CD4-positive, alpha-beta T cell (primary cell): ENCODE measurements around the gene CLDN1. TPM values are rescaled to one million over a fixed set of nuclear protein-coding genes. Genes with fewer than 3 reads are reported as not detected.

Source experiments
- ATAC-seq: fragments of 200-7000 bp; cut with Tn5 transposase; one replicate; pipeline ENCODE4 v1.10.0; 2022; ENCODE audit warnings: mild to moderate bottlenecking; ENCODE audit not compliant: poor library complexity
- CTCF ChIA-PET: fragments of 350-600 bp; sonication (Branson Sonifier 250); formaldehyde crosslinking; loops from one replicate; lab custom pipeline; 2021; ENCODE audit warnings: antibody characterized with exemption, inconsistent platforms; lab: Charles Lee
- POLR2A ChIA-PET: fragments of 350-600 bp; sonication (Branson Sonifier 250); formaldehyde crosslinking; loops from one replicate; lab custom pipeline; 2021; ENCODE audit warnings: antibody characterized with exemption, inconsistent platforms; lab: Charles Lee
- DNase-seq, 14 experiments: peaks; one replicate each; pipeline ENCODE4 v3.0.0-alpha.2; 2013 to 2020; ENCODE audit warnings: mixed read lengths in 2 of 14
- H3K27ac ChIP-seq, 2 donors: one replicate each; pipeline versions ENCODE4 v1.5.1 to v1.7.0; 2013; ENCODE audit warnings: low read length in 2 of 2, low read depth in 1 of 2, mild to moderate bottlenecking in 1 of 2
- H3K27me3 ChIP-seq, 2 experiments: 1 replicate in 1 of 2; 2 replicates in 1 of 2; pipeline versions ENCODE4 v1.6.1 to v1.7.0; 2013; ENCODE audit warnings: low read length in 2 of 2, control low read depth in 1 of 2, mild to moderate bottlenecking in 1 of 2, moderate library complexity in 1 of 2; ENCODE audit not compliant: insufficient read depth in 2 of 2, control insufficient read depth in 1 of 2
- H3K36me3 ChIP-seq: one replicate; pipeline ENCODE4 v1.6.1; 2013; ENCODE audit warnings: low read length, control low read depth; ENCODE audit not compliant: insufficient read depth
- H3K4me1 ChIP-seq: one replicate; pipeline ENCODE4 v1.6.1; 2013; ENCODE audit warnings: low read length, control low read depth; ENCODE audit not compliant: insufficient read depth
- H3K4me3 ChIP-seq: one replicate; pipeline ENCODE4 v1.5.1; 2013; ENCODE audit warnings: mild to moderate bottlenecking, low read length, moderate library complexity
- H3K9me3 ChIP-seq, 2 experiments: 1 replicate in 1 of 2; 2 replicates in 1 of 2; pipeline versions ENCODE4 v1.6.1 to v1.7.0; 2013; ENCODE audit warnings: low read length in 2 of 2, mild to moderate bottlenecking in 2 of 2, control low read depth in 1 of 2, moderate library complexity in 1 of 2; ENCODE audit not compliant: control insufficient read depth in 1 of 2, insufficient read depth in 1 of 2
- H3K27ac Mint-ChIP-seq: one replicate; pipeline ENCODE4 v1.8.0; 2020; ENCODE audit warnings: mixed read lengths
- H3K27me3 Mint-ChIP-seq: one replicate; pipeline ENCODE4 v1.8.0; 2021; ENCODE audit warnings: mixed read lengths
- H3K36me3 Mint-ChIP-seq: one replicate; pipeline ENCODE4 v1.8.0; 2021; ENCODE audit warnings: low read depth, mixed read lengths
- H3K4me1 Mint-ChIP-seq: one replicate; pipeline ENCODE4 v1.8.0; 2021; ENCODE audit warnings: low read depth, mixed read lengths
- H3K4me3 Mint-ChIP-seq: one replicate; pipeline ENCODE4 v1.8.0; 2020; ENCODE audit warnings: mild to moderate bottlenecking, mixed read lengths
- H3K9me3 Mint-ChIP-seq: one replicate; pipeline ENCODE4 v1.8.0; 2020; ENCODE audit warnings: mixed read lengths
- intact Hi-C, 2 experiments: fragments of 100-400 bp; cut with DNase I in 1 of 2; cut with micrococcal nuclease in 1 of 2; formaldehyde crosslinking; loops; one replicate each; pipeline versions ENCODE4 v1.15.1 to v1.9.0; 2023 to 2025; cut with DNase I, micrococcal nuclease
- total RNA-seq, 174 experiments: library from RNA in 2 of 174; stranded (reverse) in 2 of 174; gene quantifications; one replicate each; pipeline ENCODE4 v1.2.3 and lab custom pipeline; 2021 to 2026
- TF ChIP-seq, protein P1 (sequence below): fragments of 200-600 bp; IDR thresholded peaks from one replicate; pipeline ENCODE4 v1.8.0; 2022; ENCODE audit warnings: antibody characterized with exemption, mild to moderate bottlenecking

Gene CLDN1
- total RNA-seq, 2 experiments from 2014 or later: 0.80 to 0.95 TPM

DNA sequence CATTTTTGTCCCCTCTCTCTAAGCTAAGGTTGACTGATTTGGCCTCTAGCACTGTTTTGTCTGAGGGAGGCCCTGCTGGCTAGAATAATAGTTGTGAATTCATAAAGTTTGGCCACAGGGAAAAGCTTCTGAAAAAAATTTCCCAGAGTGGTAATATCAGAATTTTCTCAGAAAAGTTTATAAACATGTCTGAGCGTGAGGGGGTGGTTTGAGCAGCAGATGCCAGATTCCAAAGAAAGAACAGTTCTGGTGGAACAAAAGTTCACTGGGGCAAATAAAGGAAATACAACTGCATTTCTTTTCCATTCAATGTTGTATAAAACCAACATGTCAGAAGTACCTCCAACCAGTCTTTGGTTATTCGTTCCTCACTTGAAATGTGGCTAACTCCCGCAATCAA, 61.2 kb downstream of the CLDN1 start:
- no peaks in the 10 kb centered on the region for H3K36me3 Mint-ChIP-seq
- H3K27ac Mint-ChIP-seq: no peak overlapping the region
- intact Hi-C loops: no loop called here

DNA sequence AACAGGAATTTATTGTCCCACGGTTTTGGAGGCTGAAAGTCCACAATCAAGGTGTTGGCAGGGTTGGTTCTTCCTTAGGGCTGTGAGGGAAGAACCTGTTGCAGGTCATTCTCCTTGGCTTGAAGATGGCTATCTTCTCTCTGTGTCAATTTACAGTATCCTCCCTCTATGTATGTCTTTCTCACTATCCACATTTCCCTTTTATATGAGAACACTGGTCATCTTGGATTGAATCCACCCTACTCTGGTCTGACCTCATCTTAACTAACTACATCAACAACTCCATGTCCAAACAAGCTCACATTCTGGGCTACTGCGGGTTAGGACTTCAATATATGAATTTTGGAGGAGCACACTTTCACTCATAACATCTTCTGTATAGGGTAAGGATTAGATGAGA, 61.9 kb downstream of the CLDN1 start:
- TF ChIP-seq, protein P1, sequence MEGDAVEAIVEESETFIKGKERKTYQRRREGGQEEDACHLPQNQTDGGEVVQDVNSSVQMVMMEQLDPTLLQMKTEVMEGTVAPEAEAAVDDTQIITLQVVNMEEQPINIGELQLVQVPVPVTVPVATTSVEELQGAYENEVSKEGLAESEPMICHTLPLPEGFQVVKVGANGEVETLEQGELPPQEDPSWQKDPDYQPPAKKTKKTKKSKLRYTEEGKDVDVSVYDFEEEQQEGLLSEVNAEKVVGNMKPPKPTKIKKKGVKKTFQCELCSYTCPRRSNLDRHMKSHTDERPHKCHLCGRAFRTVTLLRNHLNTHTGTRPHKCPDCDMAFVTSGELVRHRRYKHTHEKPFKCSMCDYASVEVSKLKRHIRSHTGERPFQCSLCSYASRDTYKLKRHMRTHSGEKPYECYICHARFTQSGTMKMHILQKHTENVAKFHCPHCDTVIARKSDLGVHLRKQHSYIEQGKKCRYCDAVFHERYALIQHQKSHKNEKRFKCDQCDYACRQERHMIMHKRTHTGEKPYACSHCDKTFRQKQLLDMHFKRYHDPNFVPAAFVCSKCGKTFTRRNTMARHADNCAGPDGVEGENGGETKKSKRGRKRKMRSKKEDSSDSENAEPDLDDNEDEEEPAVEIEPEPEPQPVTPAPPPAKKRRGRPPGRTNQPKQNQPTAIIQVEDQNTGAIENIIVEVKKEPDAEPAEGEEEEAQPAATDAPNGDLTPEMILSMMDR: no peak
- Histone ChIP-seq H3K4me1 (no peaks in the 10 kb centered on the region), H3K27ac (no peak overlapping the region), H3K27me3 (peaks cover 0 to 1% of the 10 kb centered on the region in 2 experiments), H3K9me3 (no peaks in the 10 kb centered on the region), H3K36me3 (no peaks in the 10 kb centered on the region), H3K4me3 (no peak overlapping the region)
- intact Hi-C loops: no loop called here
- H3K9me3 Mint-ChIP-seq: no peaks in the 10 kb centered on the region
- H3K36me3 Mint-ChIP-seq: no peaks in the 10 kb centered on the region
- ChIA-PET CTCF (no interaction called here), POLR2A (no interaction called here)
- H3K27ac Mint-ChIP-seq: no peak overlapping the region
- no peak overlapping the region for H3K4me3 Mint-ChIP-seq
- DNase-seq (no peak), ATAC-seq (no peak)
- H3K4me1 Mint-ChIP-seq: no peaks in the 10 kb centered on the region
- H3K27me3 Mint-ChIP-seq: no peaks in the 10 kb centered on the region

More for the DNA sequence above, 61.2 kb downstream of the CLDN1 start:
- Mint-ChIP-seq H3K9me3 (no peaks in the 10 kb centered on the region), H3K27me3 (no peaks in the 10 kb centered on the region), H3K4me1 (no peaks in the 10 kb centered on the region), H3K4me3 (no peak overlapping the region)
- CTCF ChIA-PET: no interaction called here
- no peak for ATAC-seq
- POLR2A ChIA-PET: no interaction called here
- DNase-seq: no peak
- H3K9me3 ChIP-seq: no peaks in the 10 kb centered on the region
- H3K4me3 ChIP-seq: no peak overlapping the region
- no peak overlapping the region for H3K27ac ChIP-seq
- no peaks in the 10 kb centered on the region for H3K4me1 ChIP-seq
- no peaks in the 10 kb centered on the region for H3K27me3 ChIP-seq
- H3K36me3 ChIP-seq: no peaks in the 10 kb centered on the region
- TF ChIP-seq, protein P1: no peak

DNA sequence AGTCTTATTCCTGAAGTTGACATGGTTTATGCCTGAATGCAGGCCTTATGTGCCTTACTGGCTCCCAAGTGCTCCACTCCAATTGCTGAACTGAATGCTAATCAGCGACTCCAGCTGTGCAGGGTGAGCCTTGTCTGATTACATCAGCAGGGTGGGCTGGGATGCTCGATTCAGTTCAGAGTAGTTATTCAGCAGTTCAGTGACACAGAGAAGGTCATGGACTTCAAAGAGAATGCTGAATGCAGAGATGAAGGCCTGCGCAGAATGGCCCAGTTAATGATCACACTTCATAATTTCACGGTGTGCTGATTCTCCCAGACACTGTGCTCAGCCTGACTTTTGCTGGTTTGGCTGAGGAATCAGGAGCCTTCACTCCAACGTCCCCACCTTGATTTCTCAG, 63.6 kb downstream of the CLDN1 start:
- Histone ChIP-seq H3K4me3 (no peak overlapping the region), H3K36me3 (no peaks in the 10 kb centered on the region), H3K4me1 (no peaks in the 10 kb centered on the region), H3K27me3 (peaks cover 0 to 4% of the 10 kb centered on the region in 2 experiments), H3K27ac (no peak overlapping the region), H3K9me3 (no peaks in the 10 kb centered on the region)
- Mint-ChIP-seq H3K9me3 (no peaks in the 10 kb centered on the region), H3K4me1 (no peaks in the 10 kb centered on the region), H3K36me3 (no peaks in the 10 kb centered on the region), H3K4me3 (no peak overlapping the region), H3K27me3 (no peaks in the 10 kb centered on the region), H3K27ac (no peak overlapping the region)
- POLR2A ChIA-PET: no interaction called here
- intact Hi-C loops: no loop called here
- no peak for ATAC-seq
- TF ChIP-seq, protein P1: no peak
- no peak for DNase-seq
- CTCF ChIA-PET: no interaction called here

Other genes with a start within 250 kb of the CLDN1 start
- gene P3H2, start 201.5 kb downstream of the CLDN1 start, total RNA-seq: not detected
- not detected for gene CLDN16, start 65.7 kb upstream of the CLDN1 start, total RNA-seq
- not detected for gene TMEM207, start 127.5 kb upstream of the CLDN1 start, total RNA-seq
- 10 to 100 TPM; 13.7 to 14.7 TPM for gene IL1RAP, start 191.6 kb upstream of the CLDN1 start, total RNA-seq